ENCODE results near the gene ZBTB7A.
"Not testable (repeated sequence)": the region's sequence is repeated elsewhere in the genome, so short reads cannot be mapped to it uniquely, and the experiment has no call there.

Gene ZBTB7A

GRCh38 chr19:4016486-4016885, 50.2 kb downstream of the ZBTB7A start:
- Histone ChIP-seq H3K4me1 (ENCODE audit: control insufficient read depth in 2 of 2, insufficient read depth in 2 of 2, low read length in 2 of 2) (peaks cover 7 to 9% of the 10 kb centered on the region in 2 donors), H3K27me3 (ENCODE audit: control insufficient read depth in 2 of 2, insufficient read depth in 2 of 2, low read length in 2 of 2) (no peaks in the 10 kb centered on the region), H3K9me3 (ENCODE audit: control insufficient read depth in 2 of 2, low read length in 2 of 2) (no peaks in the 10 kb centered on the region), H3K36me3 (ENCODE audit: control insufficient read depth in 2 of 2, insufficient read depth in 2 of 2, low read length in 2 of 2) (peaks cover 0 to 25% of the 10 kb centered on the region in 2 donors), H3K27ac (ENCODE audit: low read depth in 2 of 2, low read length in 2 of 2) (peak overlapping the region in 1 of 2 donors; percentile 23), H3K4me3 (ENCODE audit: low read length in 2 of 2) (no peak overlapping the region), H3K9ac (ENCODE audit: low read depth in 1 of 2, low read length in 2 of 2) (no peak overlapping the region)

- peak overlapping the region in 1 of 2 donors; percentile 23 for H3K27ac ChIP-seq (ENCODE audit: low read depth in 2 of 2, low read length in 2 of 2)
- peaks cover 7 to 15% of the 10 kb centered on the region in 2 donors for H3K4me1 ChIP-seq (ENCODE audit: control insufficient read depth in 2 of 2, insufficient read depth in 2 of 2, low read length in 2 of 2)
- H3K4me3 ChIP-seq (ENCODE audit: low read length in 2 of 2), result no peak overlapping the region
Measured at GRCh38 chr19:4015705-4016402, 50.8 kb downstream of the ZBTB7A start.

GRCh38 chr19:4014541-4015491, 51.9 kb downstream of the ZBTB7A start:
- Histone ChIP-seq H3K9me3 (ENCODE audit: control insufficient read depth in 2 of 2, low read length in 2 of 2) (no peaks in the 10 kb centered on the region), H3K4me1 (ENCODE audit: control insufficient read depth in 2 of 2, insufficient read depth in 2 of 2, low read length in 2 of 2) (peaks cover 7 to 15% of the 10 kb centered on the region in 2 donors), H3K4me3 (ENCODE audit: low read length in 2 of 2) (no peak overlapping the region), H3K27me3 (ENCODE audit: control insufficient read depth in 2 of 2, insufficient read depth in 2 of 2, low read length in 2 of 2) (no peaks in the 10 kb centered on the region), H3K9ac (ENCODE audit: low read depth in 1 of 2, low read length in 2 of 2) (no peak overlapping the region), H3K36me3 (ENCODE audit: control insufficient read depth in 2 of 2, insufficient read depth in 2 of 2, low read length in 2 of 2) (peaks cover 0 to 28% of the 10 kb centered on the region in 2 donors), H3K27ac (ENCODE audit: low read depth in 2 of 2, low read length in 2 of 2) (peak overlapping the region in 1 of 2 donors; percentile 16)

More at GRCh38 chr19:4015705-4016402, 50.8 kb downstream of the ZBTB7A start:
- H3K27me3 ChIP-seq (ENCODE audit: control insufficient read depth in 2 of 2, insufficient read depth in 2 of 2, low read length in 2 of 2), result no peaks in the 10 kb centered on the region
- no peak overlapping the region for H3K9ac ChIP-seq (ENCODE audit: low read depth in 1 of 2, low read length in 2 of 2)
- no peaks in the 10 kb centered on the region for H3K9me3 ChIP-seq (ENCODE audit: control insufficient read depth in 2 of 2, low read length in 2 of 2)
- H3K36me3 ChIP-seq (ENCODE audit: control insufficient read depth in 2 of 2, insufficient read depth in 2 of 2, low read length in 2 of 2), result peaks cover 0 to 28% of the 10 kb centered on the region in 2 donors

GRCh38 chr19:4013886-4014540, 52.7 kb downstream of the ZBTB7A start:
- peaks cover 10 to 19% of the 10 kb centered on the region in 2 donors for H3K4me1 ChIP-seq (ENCODE audit: control insufficient read depth in 2 of 2, insufficient read depth in 2 of 2, low read length in 2 of 2)
- H3K36me3 ChIP-seq (ENCODE audit: control insufficient read depth in 2 of 2, insufficient read depth in 2 of 2, low read length in 2 of 2), result peaks cover 0 to 28% of the 10 kb centered on the region in 2 donors
- no peaks in the 10 kb centered on the region for H3K27me3 ChIP-seq (ENCODE audit: control insufficient read depth in 2 of 2, insufficient read depth in 2 of 2, low read length in 2 of 2)
- no peak overlapping the region for H3K4me3 ChIP-seq (ENCODE audit: low read length in 2 of 2)
- H3K27ac ChIP-seq (ENCODE audit: low read depth in 2 of 2, low read length in 2 of 2), result no peak overlapping the region
- H3K9ac ChIP-seq (ENCODE audit: low read depth in 1 of 2, low read length in 2 of 2), result no peak overlapping the region
- H3K9me3 ChIP-seq (ENCODE audit: control insufficient read depth in 2 of 2, low read length in 2 of 2), result no peaks in the 10 kb centered on the region

GRCh38 chr19:4012975-4013634, 53.6 kb downstream of the ZBTB7A start:
- no peak overlapping the region for H3K4me3 ChIP-seq (ENCODE audit: low read length in 2 of 2)
- H3K27ac ChIP-seq (ENCODE audit: low read depth in 2 of 2, low read length in 2 of 2), result no peak overlapping the region
- no peaks in the 10 kb centered on the region for H3K9me3 ChIP-seq (ENCODE audit: control insufficient read depth in 2 of 2, low read length in 2 of 2)
- no peak overlapping the region for H3K9ac ChIP-seq (ENCODE audit: low read depth in 1 of 2, low read length in 2 of 2)
- H3K4me1 ChIP-seq (ENCODE audit: control insufficient read depth in 2 of 2, insufficient read depth in 2 of 2, low read length in 2 of 2), result peaks cover 20 to 28% of the 10 kb centered on the region in 2 donors
- H3K36me3 ChIP-seq (ENCODE audit: control insufficient read depth in 2 of 2, insufficient read depth in 2 of 2, low read length in 2 of 2), result peaks cover 0 to 26% of the 10 kb centered on the region in 2 donors
- H3K27me3 ChIP-seq (ENCODE audit: control insufficient read depth in 2 of 2, insufficient read depth in 2 of 2, low read length in 2 of 2), result no peaks in the 10 kb centered on the region

- Histone ChIP-seq H3K9ac (ENCODE audit: low read depth in 1 of 2, low read length in 2 of 2) (no peak overlapping the region), H3K36me3 (ENCODE audit: control insufficient read depth in 2 of 2, insufficient read depth in 2 of 2, low read length in 2 of 2) (peaks cover 0 to 26% of the 10 kb centered on the region in 2 donors), H3K4me3 (ENCODE audit: low read length in 2 of 2) (no peak overlapping the region), H3K27ac (ENCODE audit: low read depth in 2 of 2, low read length in 2 of 2) (no peak overlapping the region), H3K9me3 (ENCODE audit: control insufficient read depth in 2 of 2, low read length in 2 of 2) (no peaks in the 10 kb centered on the region), H3K27me3 (ENCODE audit: control insufficient read depth in 2 of 2, insufficient read depth in 2 of 2, low read length in 2 of 2) (no peaks in the 10 kb centered on the region), H3K4me1 (ENCODE audit: control insufficient read depth in 2 of 2, insufficient read depth in 2 of 2, low read length in 2 of 2) (peaks cover 21 to 29% of the 10 kb centered on the region in 2 donors)
Measured at GRCh38 chr19:4012092-4012974, 54.4 kb downstream of the ZBTB7A start.

GRCh38 chr19:4011430-4011829, 55.3 kb downstream of the ZBTB7A start:
- Histone ChIP-seq H3K4me1 (ENCODE audit: control insufficient read depth in 2 of 2, insufficient read depth in 2 of 2, low read length in 2 of 2) (peaks cover 24 to 33% of the 10 kb centered on the region in 2 donors), H3K36me3 (ENCODE audit: control insufficient read depth in 2 of 2, insufficient read depth in 2 of 2, low read length in 2 of 2) (peaks cover 0 to 26% of the 10 kb centered on the region in 2 donors)
- not testable (repeated sequence) for H3K27ac ChIP-seq (ENCODE audit: low read depth in 2 of 2, low read length in 2 of 2); H3K9me3 ChIP-seq (ENCODE audit: control insufficient read depth in 2 of 2, low read length in 2 of 2); H3K4me3 ChIP-seq (ENCODE audit: low read length in 2 of 2); H3K9ac ChIP-seq (ENCODE audit: low read depth in 1 of 2, low read length in 2 of 2); H3K27me3 ChIP-seq (ENCODE audit: control insufficient read depth in 2 of 2, insufficient read depth in 2 of 2, low read length in 2 of 2)

GRCh38 chr19:4010808-4011110, 55.9 kb downstream of the ZBTB7A start:
- Histone ChIP-seq H3K9me3 (ENCODE audit: control insufficient read depth in 2 of 2, low read length in 2 of 2) (no peaks in the 10 kb centered on the region), H3K4me1 (ENCODE audit: control insufficient read depth in 2 of 2, insufficient read depth in 2 of 2, low read length in 2 of 2) (peaks cover 24 to 33% of the 10 kb centered on the region in 2 donors), H3K27ac (ENCODE audit: low read depth in 2 of 2, low read length in 2 of 2) (peak overlapping the region in 1 of 2 donors; percentile 4), H3K9ac (ENCODE audit: low read depth in 1 of 2, low read length in 2 of 2) (no peak overlapping the region), H3K27me3 (ENCODE audit: control insufficient read depth in 2 of 2, insufficient read depth in 2 of 2, low read length in 2 of 2) (no peaks in the 10 kb centered on the region), H3K36me3 (ENCODE audit: control insufficient read depth in 2 of 2, insufficient read depth in 2 of 2, low read length in 2 of 2) (peaks cover 0 to 24% of the 10 kb centered on the region in 2 donors), H3K4me3 (ENCODE audit: low read length in 2 of 2) (no peak overlapping the region)

Measured in mucosa of rectum (tissue), 2 donors.